HepG2 (cell line): ENCODE results near the gene MPP7. TPM values are rescaled to one million over a fixed set of nuclear protein-coding genes. Genes with fewer than 3 reads are reported as not detected.
A peak's percentile ranks its signal among the peaks of the same experiment; 100 is the strongest.

Experiments used
- ATAC-seq: fragments of 200-7000 bp; cut with Tn5 transposase; 3 replicates; pipeline ENCODE4 v1.9.1; 2020; ENCODE audit warnings: mild to moderate bottlenecking, moderate library complexity
- BruUV-seq: library from RNA; stranded (reverse); fragments of 400-500 nt; replicated peaks from 2 replicates; lab custom pipeline; 2021; lab: Mats Ljungman, UMichigan
- CTCF ChIA-PET: fragments of 300-600 bp; formaldehyde crosslinking; extraction: SDS; loops from one replicate; lab custom pipeline; 2021; ENCODE audit warnings: low total read pairs, inconsistent platforms, low intra/inter-chr PET ratio; lab: Yijun Ruan, JAX
- POLR2A ChIA-PET: fragments of 350-600 bp; sonication (Branson Sonifier 250); formaldehyde crosslinking; loops from one replicate; lab custom pipeline; 2020; ENCODE audit warnings: antibody characterized with exemption, inconsistent platforms; lab: Yijun Ruan, JAX
- DNase-seq: peaks from one replicate; pipeline ENCODE4 v3.0.0-alpha.2; 2015; ENCODE audit warnings: low spot score
- FAIRE-seq: peaks from 3 replicates; lab custom pipeline; 2011; peaks lifted over from hg19 to GRCh38; lab: Jason Lieb, UNC
- H2AFZ ChIP-seq: one replicate; pipeline ENCODE4 v1.6.1; 2011; ENCODE audit warnings: low read length, inconsistent platforms
- H3K27ac ChIP-seq: fragments of 300-600 bp; 3 replicates; pipeline ENCODE4 v1.8.0; 2011; ENCODE audit warnings: mixed run types, mild to moderate bottlenecking, mixed read lengths, low read length, inconsistent platforms; ENCODE audit not compliant: insufficient read depth; ENCODE audit errors: extremely low read length
- H3K27me3 ChIP-seq, 2 experiments: fragments of 200-600 bp in 1 of 2; 2 replicates in 1 of 2; 3 replicates in 1 of 2; pipeline versions ENCODE4 v1.6.0 to v1.8.0; 2011; ENCODE audit warnings: low read length in 2 of 2, mild to moderate bottlenecking in 2 of 2, moderate library complexity in 2 of 2, inconsistent platforms in 1 of 2; ENCODE audit not compliant: insufficient read depth in 2 of 2, control insufficient read depth in 1 of 2
- H3K36me3 ChIP-seq, 2 experiments: fragments of 200-600 bp in 1 of 2; replicated peaks in 1 of 2; 2 replicates in 1 of 2; 3 replicates in 1 of 2; pipeline versions ENCODE4 v1.5.1 to v1.8.0; 2011; ENCODE audit warnings: low read length in 2 of 2, inconsistent platforms in 1 of 2; ENCODE audit not compliant: insufficient read depth in 2 of 2, control insufficient read depth in 1 of 2
- H3K4me1 ChIP-seq: 2 replicates; pipeline ENCODE4 v1.5.1; 2012; ENCODE audit warnings: low read length, inconsistent platforms; ENCODE audit not compliant: insufficient read depth
- H3K4me2 ChIP-seq: 2 replicates; pipeline ENCODE4 v1.6.0; 2011; ENCODE audit warnings: low read depth, low read length, inconsistent platforms
- H3K4me3 ChIP-seq, 3 experiments: fragments of 200-600 bp in 1 of 3; sonication (generic), shearing (Covaris generic) in 1 of 3; replicated peaks in 1 of 3; 2 replicates each; pipeline ENCODE4 v1.5.1; 2011 to 2016; ENCODE audit warnings: low read length in 3 of 3, inconsistent platforms in 2 of 3, low read depth in 2 of 3, mild to moderate bottlenecking in 2 of 3, control low read depth in 1 of 3, mixed read lengths in 1 of 3; ENCODE audit not compliant: insufficient read depth in 1 of 3
- H3K79me2 ChIP-seq: one replicate; pipeline ENCODE4 v1.6.1; 2011; ENCODE audit warnings: low read length, inconsistent platforms; ENCODE audit not compliant: insufficient read depth
- H3K9ac ChIP-seq: 2 replicates; pipeline ENCODE4 v1.6.0; 2011; ENCODE audit warnings: mild to moderate bottlenecking, low read depth, low read length, inconsistent platforms; ENCODE audit not compliant: insufficient read depth
- H3K9me3 ChIP-seq: 2 replicates; pipeline ENCODE4 v1.5.1; 2012; ENCODE audit warnings: mild to moderate bottlenecking, low read length
- H4K20me1 ChIP-seq: 2 replicates; pipeline ENCODE4 v1.6.0; 2011; ENCODE audit warnings: inconsistent platforms, mild to moderate bottlenecking, low read length, moderate library complexity; ENCODE audit not compliant: insufficient read depth
- EHMT2 ChIP-seq: fragments of 200-600 bp; sonication (generic); IDR thresholded peaks from 2 replicates; pipeline ENCODE4 v1.7.0; 2017; ENCODE audit warnings: antibody characterized with exemption, low read depth, low read length, borderline replicate concordance
- ELF3 ChIP-seq: IDR thresholded peaks from 2 replicates; pipeline ENCODE4 v1.6.1; 2016; ENCODE audit warnings: missing genetic modification reagents, missing compliant biosample characterization
- EP300 ChIP-seq, 3 experiments: sonication (generic) in 1 of 3; formaldehyde crosslinking in 1 of 3; IDR thresholded peaks; 2 replicates each; pipeline versions ENCODE4 v1.5.1 to v1.6.1; 2011 to 2020; ENCODE audit warnings: low read depth in 2 of 3, low read length in 2 of 3, borderline replicate concordance in 1 of 3, improper control_type of control experiment in 1 of 3, mild to moderate bottlenecking in 1 of 3, missing genetic modification reagents in 1 of 3, moderate library complexity in 1 of 3
- HDAC2 ChIP-seq: sonication (generic); formaldehyde crosslinking; IDR thresholded peaks from 2 replicates; pipeline ENCODE4 v1.4.0; 2020; ENCODE audit warnings: missing genetic modification reagents
- HNF4A ChIP-seq: sonication (generic); formaldehyde crosslinking; IDR thresholded peaks from 2 replicates; pipeline ENCODE4 v1.4.0; 2020; ENCODE audit warnings: missing genetic modification reagents
- KDM5A ChIP-seq: fragments of 200-600 bp; sonication (generic); IDR thresholded peaks from 2 replicates; pipeline ENCODE4 v1.7.0; 2018; ENCODE audit warnings: antibody characterized with exemption, mild to moderate bottlenecking, low read length, borderline replicate concordance
- PATZ1 ChIP-seq: sonication (generic); formaldehyde crosslinking; IDR thresholded peaks from 2 replicates; pipeline ENCODE4 v1.4.0; 2020; ENCODE audit warnings: missing genetic modification reagents
- TBX2 ChIP-seq: sonication (generic); formaldehyde crosslinking; IDR thresholded peaks from 2 replicates; pipeline ENCODE4 v1.5.0; 2020; ENCODE audit warnings: missing genetic modification reagents, mild to moderate bottlenecking, borderline replicate concordance
- ZKSCAN8 ChIP-seq: IDR thresholded peaks from 2 replicates; pipeline ENCODE4 v1.6.1; 2016; ENCODE audit warnings: borderline replicate concordance, missing genetic modification reagents, missing compliant biosample characterization
- ZNF768 ChIP-seq: sonication (generic); formaldehyde crosslinking; IDR thresholded peaks from 2 replicates; pipeline ENCODE4 v1.4.0; 2020; ENCODE audit warnings: missing genetic modification reagents
- WGBS: methylation state at CpG from one replicate; pipeline ENCODE4 v1.1.6; 2017; ENCODE audit warnings: low lambda C conversion rate; 5-methylcytosine and 5-hydroxymethylcytosine counted together
- in situ Hi-C: cut with HindIII; loops from 2 replicates; pipeline ENCODE4 v1.10.0; 2017; ENCODE audit warnings: low pct_unique_long_range_greater_than_20kb; ENCODE audit not compliant: extremely low pct_ligation_motif_present
- intact Hi-C: fragments of 100-400 bp; cut with micrococcal nuclease; formaldehyde crosslinking; loops from one replicate; pipeline ENCODE4 v1.10.0; 2022; ENCODE audit not compliant: unreplicated experiment
- polyA plus RNA-seq, 8 experiments: library from polyadenylated mRNA; depleted of rRNA in 3 of 8; stranded (reverse) in 7 of 8; unstranded in 1 of 8; fragments of >200 nt; fragmentation: Illumina TruSeq in 4 of 8; extraction: Trizol in 4 of 8; gene quantifications; 2 replicates each; pipeline versions ENCODE4 v1.2.1 to v1.2.3, GENCODE V29; 2011 to 2016; ENCODE audit warnings: low read depth in 4 of 8, missing spikeins in 1 of 8, mixed read lengths in 1 of 8; ENCODE audit not compliant: insufficient read depth in 1 of 8
- total RNA-seq, 5 experiments: library from RNA; depleted of rRNA; stranded (reverse); fragments of >200 nt; fragmentation: Illumina TruSeq; extraction: Trizol; gene quantifications; 2 replicates each; pipeline ENCODE4 v1.2.3, GENCODE V29; 2016; ENCODE audit warnings: low read depth in 1 of 5
- TF ChIP-seq, protein P1 (sequence below): sonication (generic); formaldehyde crosslinking; conservative IDR thresholded peaks from 2 replicates; pipeline ENCODE4 v1.4.0; 2020; ENCODE audit warnings: mild to moderate bottlenecking, missing genetic modification reagents, moderate library complexity
- TF ChIP-seq, protein P2 (sequence below): sonication (generic); formaldehyde crosslinking; IDR thresholded peaks from 2 replicates; pipeline ENCODE4 v1.5.1; 2020; ENCODE audit warnings: mild to moderate bottlenecking, missing genetic modification reagents, moderate library complexity

Gene MPP7
- total and polyA plus RNA-seq, 2 of the 13 experiments (the other 11 are each of a cell fraction or from before 2014, with no cell fraction given), result 6.8 to 16.4 TPM

DNA sequence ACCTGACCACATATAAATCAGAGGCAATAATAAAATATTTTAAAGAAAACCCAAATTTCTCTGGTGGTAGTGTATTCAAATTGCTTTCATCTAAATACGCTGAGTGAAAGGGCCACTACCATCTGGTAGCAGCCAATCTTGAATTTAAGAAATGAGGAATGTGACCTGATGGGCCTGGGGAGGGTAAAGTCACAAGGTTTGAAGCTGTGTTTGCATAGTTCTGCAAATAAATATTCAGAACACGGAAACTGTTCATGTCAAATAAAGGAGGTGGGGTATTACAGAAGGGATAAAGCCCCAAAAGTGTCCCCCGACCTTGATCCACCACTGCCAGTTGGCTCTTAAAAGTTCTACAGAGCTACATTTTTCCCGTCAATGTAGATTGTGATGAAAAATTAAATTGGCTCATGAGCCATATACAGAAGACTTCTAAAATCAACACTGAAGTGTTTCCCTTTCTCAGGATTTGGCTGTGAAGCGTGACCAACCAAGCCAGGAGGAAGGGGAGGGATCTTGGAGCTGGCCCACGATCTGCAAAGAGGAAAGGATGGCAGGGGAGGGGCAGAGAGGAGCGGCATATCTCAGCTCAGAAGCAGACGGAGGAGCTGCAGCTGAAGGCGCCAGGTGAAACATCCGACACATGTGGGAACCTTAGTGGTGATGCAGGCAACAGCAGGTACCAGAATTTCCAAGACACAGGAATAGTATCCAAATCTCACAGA is 39.6 kb downstream of the MPP7 start:
- no peaks in the 10 kb centered on the region for H3K36me3 ChIP-seq
- no peaks in the 10 kb centered on the region for H3K9me3 ChIP-seq
- in situ Hi-C loops (loop anchor here (5.0 kb wide), 1 partner anchor 119 kb away; no protein-coding TSS in a partner anchor), intact Hi-C loops (no loop called here)
- H3K79me2 ChIP-seq, result no peaks in the 10 kb centered on the region
- ATAC-seq (peak; percentile 83), FAIRE-seq (no peak), DNase-seq (peak; percentile 46)
- CTCF ChIA-PET, result no interaction called here
- H3K4me1 ChIP-seq, result peaks cover 31% of the 10 kb centered on the region
- peak overlapping the region; percentile 78 for H3K4me2 ChIP-seq
- H3K27me3 ChIP-seq, result no peaks in the 10 kb centered on the region
- WGBS, result 7% methylated on average over 10 of the region's 10 CpGs
- no peak overlapping the region for H2AFZ ChIP-seq
- H3K27ac ChIP-seq, result peak overlapping the region; percentile 52
- POLR2A ChIA-PET, result interaction anchor here (0.8 to 1.5 kb wide), 2 partner anchors 40 to 117 kb away, joined by 3 to 8 read pairs; partner anchors contain the start of gene MPP7
- BruUV-seq, result no TSS peak
- peak overlapping the region; percentile 12; the same call in 1 of the 2 replicates for H3K9ac ChIP-seq
- peak overlapping the region in 2 of 3 experiments; percentile 3 to 59; a peak in 3 of 6 replicates for H3K4me3 ChIP-seq
- no peaks in the 10 kb centered on the region for H4K20me1 ChIP-seq
- TF ChIP-seq ZNF768 (CRISPR knock-in tag) (no peak), HNF4A (peak; percentile 11; the same call in 1 of the 2 replicates), ZKSCAN8 (no peak), HDAC2 (0 out of 2 replicates have a peak, but pooled peaks have one; percentile 15), EHMT2 (no peak), PATZ1 (CRISPR knock-in tag) (peak; percentile 44; the same call in 1 of the 2 replicates), TBX2 (CRISPR knock-in tag) (peak; percentile 30; the same call in 1 of the 2 replicates), EP300 (IDR thresholded peaks at IDR 0.05; ENCODE audit: low read depth in 2 of 2, low read length in 2 of 2) (peak in 1 of 2 experiments; percentile 36; a peak in 1 of 4 replicates), EP300 (CRISPR knock-in tag; IDR thresholded peaks at IDR 0.05; ENCODE audit: borderline replicate concordance) (no peak), ELF3 (CRISPR knock-in tag) (peak; percentile 56; the same call in 1 of the 2 replicates), KDM5A (no peak)
- TF ChIP-seq, protein P1, sequence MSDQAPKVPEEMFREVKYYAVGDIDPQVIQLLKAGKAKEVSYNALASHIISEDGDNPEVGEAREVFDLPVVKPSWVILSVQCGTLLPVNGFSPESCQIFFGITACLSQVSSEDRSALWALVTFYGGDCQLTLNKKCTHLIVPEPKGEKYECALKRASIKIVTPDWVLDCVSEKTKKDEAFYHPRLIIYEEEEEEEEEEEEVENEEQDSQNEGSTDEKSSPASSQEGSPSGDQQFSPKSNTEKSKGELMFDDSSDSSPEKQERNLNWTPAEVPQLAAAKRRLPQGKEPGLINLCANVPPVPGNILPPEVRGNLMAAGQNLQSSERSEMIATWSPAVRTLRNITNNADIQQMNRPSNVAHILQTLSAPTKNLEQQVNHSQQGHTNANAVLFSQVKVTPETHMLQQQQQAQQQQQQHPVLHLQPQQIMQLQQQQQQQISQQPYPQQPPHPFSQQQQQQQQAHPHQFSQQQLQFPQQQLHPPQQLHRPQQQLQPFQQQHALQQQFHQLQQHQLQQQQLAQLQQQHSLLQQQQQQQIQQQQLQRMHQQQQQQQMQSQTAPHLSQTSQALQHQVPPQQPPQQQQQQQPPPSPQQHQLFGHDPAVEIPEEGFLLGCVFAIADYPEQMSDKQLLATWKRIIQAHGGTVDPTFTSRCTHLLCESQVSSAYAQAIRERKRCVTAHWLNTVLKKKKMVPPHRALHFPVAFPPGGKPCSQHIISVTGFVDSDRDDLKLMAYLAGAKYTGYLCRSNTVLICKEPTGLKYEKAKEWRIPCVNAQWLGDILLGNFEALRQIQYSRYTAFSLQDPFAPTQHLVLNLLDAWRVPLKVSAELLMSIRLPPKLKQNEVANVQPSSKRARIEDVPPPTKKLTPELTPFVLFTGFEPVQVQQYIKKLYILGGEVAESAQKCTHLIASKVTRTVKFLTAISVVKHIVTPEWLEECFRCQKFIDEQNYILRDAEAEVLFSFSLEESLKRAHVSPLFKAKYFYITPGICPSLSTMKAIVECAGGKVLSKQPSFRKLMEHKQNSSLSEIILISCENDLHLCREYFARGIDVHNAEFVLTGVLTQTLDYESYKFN, result 0 out of 2 replicates have a peak, but pooled peaks have one; percentile 24
- TF ChIP-seq, protein P2, sequence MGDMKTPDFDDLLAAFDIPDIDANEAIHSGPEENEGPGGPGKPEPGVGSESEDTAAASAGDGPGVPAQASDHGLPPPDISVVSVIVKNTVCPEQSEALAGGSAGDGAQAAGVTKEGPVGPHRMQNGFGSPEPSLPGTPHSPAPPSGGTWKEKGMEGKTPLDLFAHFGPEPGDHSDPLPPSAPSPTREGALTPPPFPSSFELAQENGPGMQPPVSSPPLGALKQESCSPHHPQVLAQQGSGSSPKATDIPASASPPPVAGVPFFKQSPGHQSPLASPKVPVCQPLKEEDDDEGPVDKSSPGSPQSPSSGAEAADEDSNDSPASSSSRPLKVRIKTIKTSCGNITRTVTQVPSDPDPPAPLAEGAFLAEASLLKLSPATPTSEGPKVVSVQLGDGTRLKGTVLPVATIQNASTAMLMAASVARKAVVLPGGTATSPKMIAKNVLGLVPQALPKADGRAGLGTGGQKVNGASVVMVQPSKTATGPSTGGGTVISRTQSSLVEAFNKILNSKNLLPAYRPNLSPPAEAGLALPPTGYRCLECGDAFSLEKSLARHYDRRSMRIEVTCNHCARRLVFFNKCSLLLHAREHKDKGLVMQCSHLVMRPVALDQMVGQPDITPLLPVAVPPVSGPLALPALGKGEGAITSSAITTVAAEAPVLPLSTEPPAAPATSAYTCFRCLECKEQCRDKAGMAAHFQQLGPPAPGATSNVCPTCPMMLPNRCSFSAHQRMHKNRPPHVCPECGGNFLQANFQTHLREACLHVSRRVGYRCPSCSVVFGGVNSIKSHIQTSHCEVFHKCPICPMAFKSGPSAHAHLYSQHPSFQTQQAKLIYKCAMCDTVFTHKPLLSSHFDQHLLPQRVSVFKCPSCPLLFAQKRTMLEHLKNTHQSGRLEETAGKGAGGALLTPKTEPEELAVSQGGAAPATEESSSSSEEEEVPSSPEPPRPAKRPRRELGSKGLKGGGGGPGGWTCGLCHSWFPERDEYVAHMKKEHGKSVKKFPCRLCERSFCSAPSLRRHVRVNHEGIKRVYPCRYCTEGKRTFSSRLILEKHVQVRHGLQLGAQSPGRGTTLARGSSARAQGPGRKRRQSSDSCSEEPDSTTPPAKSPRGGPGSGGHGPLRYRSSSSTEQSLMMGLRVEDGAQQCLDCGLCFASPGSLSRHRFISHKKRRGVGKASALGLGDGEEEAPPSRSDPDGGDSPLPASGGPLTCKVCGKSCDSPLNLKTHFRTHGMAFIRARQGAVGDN (CRISPR knock-in tag), result peak; percentile 18; the same call in 1 of the 2 replicates
